ENCODE measurements around the gene PLEKHG3.

GRCh38 chr14:64743061-64743460, 38.8 kb downstream of the PLEKHG3 start:
- TF ChIP-seq CTCF (conservative IDR thresholded peaks at IDR 0.05; ENCODE audit: low read depth, low read length) (no peak), RCOR1 (IDR thresholded peaks at IDR 0.05; ENCODE audit: insufficient replicate concordance, low read length) (no peak), RFX5 (IDR thresholded peaks at IDR 0.05; ENCODE audit: low read depth, low read length) (no peak), MAFK (IDR thresholded peaks at IDR 0.05; ENCODE audit: low read depth, low read length) (no peak), ELK1 (IDR thresholded peaks at IDR 0.05; ENCODE audit: borderline replicate concordance, low read depth, low read length) (no peak), POLR2A (IDR thresholded peaks at IDR 0.05; ENCODE audit: low read depth, low read length) (no peak), CHD1 (IDR thresholded peaks at IDR 0.05; ENCODE audit: low read depth, low read length) (no peak), RAD21 (IDR thresholded peaks at IDR 0.05; ENCODE audit: low read length) (no peak), BHLHE40 (IDR thresholded peaks at IDR 0.05; ENCODE audit: low read depth, low read length) (no peak), FOS (IDR thresholded peaks at IDR 0.05; ENCODE audit: low read depth, low read length) (no peak), SMC3 (IDR thresholded peaks at IDR 0.05; ENCODE audit: low read depth, low read length) (no peak)
- TF ChIP-seq, protein P1, sequence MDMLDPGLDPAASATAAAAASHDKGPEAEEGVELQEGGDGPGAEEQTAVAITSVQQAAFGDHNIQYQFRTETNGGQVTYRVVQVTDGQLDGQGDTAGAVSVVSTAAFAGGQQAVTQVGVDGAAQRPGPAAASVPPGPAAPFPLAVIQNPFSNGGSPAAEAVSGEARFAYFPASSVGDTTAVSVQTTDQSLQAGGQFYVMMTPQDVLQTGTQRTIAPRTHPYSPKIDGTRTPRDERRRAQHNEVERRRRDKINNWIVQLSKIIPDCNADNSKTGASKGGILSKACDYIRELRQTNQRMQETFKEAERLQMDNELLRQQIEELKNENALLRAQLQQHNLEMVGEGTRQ (IDR thresholded peaks at IDR 0.05; ENCODE audit: low read depth, low read length) = no peak
